Measurements from ENCODE around the gene DHCR7.

DNA sequence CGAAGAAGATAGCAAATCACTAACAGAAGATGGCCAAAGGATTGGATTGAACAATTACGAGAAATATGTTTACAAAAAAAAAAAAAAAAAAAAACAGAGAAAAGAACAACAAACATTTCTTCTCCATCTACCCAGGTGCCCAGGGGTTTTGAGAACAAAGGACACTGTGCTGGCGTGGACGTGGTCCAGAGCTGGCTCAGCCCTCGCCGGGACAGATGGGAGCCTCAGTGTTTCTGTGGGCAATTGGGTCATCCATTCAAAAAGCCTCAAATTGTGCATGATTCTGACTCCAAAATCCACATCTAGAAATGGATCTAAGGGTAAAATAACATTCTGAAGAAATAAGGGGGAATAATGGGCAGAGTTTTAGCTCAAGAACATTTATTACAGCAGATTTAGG, 63.1 kb downstream of the DHCR7 start:
- TF ChIP-seq EP300 (IDR thresholded peaks at IDR 0.05) (no peak), POLR2A (IDR thresholded peaks at IDR 0.05; ENCODE audit: low read depth) (no peak)
- TF ChIP-seq, protein P1, sequence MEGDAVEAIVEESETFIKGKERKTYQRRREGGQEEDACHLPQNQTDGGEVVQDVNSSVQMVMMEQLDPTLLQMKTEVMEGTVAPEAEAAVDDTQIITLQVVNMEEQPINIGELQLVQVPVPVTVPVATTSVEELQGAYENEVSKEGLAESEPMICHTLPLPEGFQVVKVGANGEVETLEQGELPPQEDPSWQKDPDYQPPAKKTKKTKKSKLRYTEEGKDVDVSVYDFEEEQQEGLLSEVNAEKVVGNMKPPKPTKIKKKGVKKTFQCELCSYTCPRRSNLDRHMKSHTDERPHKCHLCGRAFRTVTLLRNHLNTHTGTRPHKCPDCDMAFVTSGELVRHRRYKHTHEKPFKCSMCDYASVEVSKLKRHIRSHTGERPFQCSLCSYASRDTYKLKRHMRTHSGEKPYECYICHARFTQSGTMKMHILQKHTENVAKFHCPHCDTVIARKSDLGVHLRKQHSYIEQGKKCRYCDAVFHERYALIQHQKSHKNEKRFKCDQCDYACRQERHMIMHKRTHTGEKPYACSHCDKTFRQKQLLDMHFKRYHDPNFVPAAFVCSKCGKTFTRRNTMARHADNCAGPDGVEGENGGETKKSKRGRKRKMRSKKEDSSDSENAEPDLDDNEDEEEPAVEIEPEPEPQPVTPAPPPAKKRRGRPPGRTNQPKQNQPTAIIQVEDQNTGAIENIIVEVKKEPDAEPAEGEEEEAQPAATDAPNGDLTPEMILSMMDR (IDR thresholded peaks at IDR 0.05): no peak
